GM12878 (cell line): ENCODE results near the gene SLC38A3.

ENCODE experiments used
- CHD4 ChIP-seq: fragments of 200-600 bp; sonication (generic); IDR thresholded peaks from 2 replicates; pipeline ENCODE4 v1.6.1; 2016; ENCODE audit warnings: mild to moderate bottlenecking
- CTCF ChIP-seq, 3 experiments: IDR thresholded peaks in 2 of 3; conservative IDR thresholded peaks in 1 of 3; 2 replicates each; pipeline ENCODE4 v1.5.1; 2011; ENCODE audit warnings: low read depth in 3 of 3, low read length in 3 of 3, mild to moderate bottlenecking in 3 of 3, control low read depth in 2 of 3, moderate library complexity in 2 of 3, inconsistent platforms in 1 of 3, mixed read lengths in 1 of 3; ENCODE audit not compliant: control insufficient read depth in 2 of 3, insufficient read depth in 1 of 3; ENCODE audit errors: extremely low read depth in 1 of 3
- EP300 ChIP-seq, 2 experiments: fragments of 150-350 bp in 1 of 2; IDR thresholded peaks; 2 replicates each; pipeline ENCODE4 v1.6.1; 2011 to 2012; ENCODE audit warnings: low read depth in 2 of 2, low read length in 2 of 2, borderline replicate concordance in 1 of 2, improper control_type of control experiment in 1 of 2, inconsistent platforms in 1 of 2; ENCODE audit not compliant: control insufficient read depth in 1 of 2
- GABPA ChIP-seq: IDR thresholded peaks from 2 replicates; pipeline ENCODE4 v1.6.1; 2014; ENCODE audit warnings: antibody characterized with exemption, low read depth, mild to moderate bottlenecking, inconsistent platforms
- MTA3 ChIP-seq: IDR thresholded peaks from 2 replicates; pipeline ENCODE4 v1.6.1; 2012; ENCODE audit warnings: low read length, inconsistent platforms, borderline replicate concordance
- POLR2A ChIP-seq: IDR thresholded peaks from 2 replicates; pipeline ENCODE4 v1.6.1; 2011; ENCODE audit warnings: low read depth, mild to moderate bottlenecking, low read length
- PRDM15 ChIP-seq: fragments of 450-650 bp; formaldehyde crosslinking; IDR thresholded peaks from 2 replicates; pipeline ENCODE4 v1.4.0; 2020; ENCODE audit warnings: mild to moderate bottlenecking, moderate library complexity
- RB1 ChIP-seq: fragments of 450-650 bp; formaldehyde crosslinking; IDR thresholded peaks from 2 replicates; pipeline ENCODE4 v1.6.1; 2017; ENCODE audit warnings: mild to moderate bottlenecking, borderline replicate concordance
- REST ChIP-seq: IDR thresholded peaks from 2 replicates; pipeline ENCODE4 v1.6.1; 2012; ENCODE audit warnings: mild to moderate bottlenecking, low read depth, low read length
- SP1 ChIP-seq: IDR thresholded peaks from one replicate; pipeline ENCODE4 v1.6.1; 2011; ENCODE audit warnings: low read depth, low read length

- TF ChIP-seq MTA3, result no peak
- no peak for TF ChIP-seq GABPA
- TF ChIP-seq POLR2A, result no peak
- no peak for TF ChIP-seq CHD4
- no peak for TF ChIP-seq RB1
- TF ChIP-seq CTCF (IDR thresholded peaks at IDR 0.05 in 2 of 3, conservative IDR thresholded peaks at IDR 0.05 in 1 of 3; ENCODE audit: control insufficient read depth in 2 of 3, extremely low read depth in 1 of 3, insufficient read depth in 1 of 3, low read depth in 3 of 3, low read length in 3 of 3), result no peak
- TF ChIP-seq EP300 (IDR thresholded peaks at IDR 0.05; ENCODE audit: borderline replicate concordance in 1 of 2, control insufficient read depth in 1 of 2, low read depth in 2 of 2, low read length in 2 of 2), result no peak
- no peak for TF ChIP-seq REST
- no peak for TF ChIP-seq PRDM15 (CRISPR knock-in tag)
- no peak for TF ChIP-seq SP1
Observed at GRCh38 chr3:50265571-50265970, 60.5 kb downstream of the SLC38A3 start.
